HG02943 (cell line): ENCODE results near the gene PDE1C.

Source experiments
- ATAC-seq: cut with Tn5 transposase; IDR thresholded peaks from one replicate; pipeline ENCODE4 v1.9.1; 2021; ENCODE audit warnings: mild to moderate bottlenecking, low read depth, moderate library complexity; ENCODE audit not compliant: unreplicated experiment

PDE1C gene

DNA sequence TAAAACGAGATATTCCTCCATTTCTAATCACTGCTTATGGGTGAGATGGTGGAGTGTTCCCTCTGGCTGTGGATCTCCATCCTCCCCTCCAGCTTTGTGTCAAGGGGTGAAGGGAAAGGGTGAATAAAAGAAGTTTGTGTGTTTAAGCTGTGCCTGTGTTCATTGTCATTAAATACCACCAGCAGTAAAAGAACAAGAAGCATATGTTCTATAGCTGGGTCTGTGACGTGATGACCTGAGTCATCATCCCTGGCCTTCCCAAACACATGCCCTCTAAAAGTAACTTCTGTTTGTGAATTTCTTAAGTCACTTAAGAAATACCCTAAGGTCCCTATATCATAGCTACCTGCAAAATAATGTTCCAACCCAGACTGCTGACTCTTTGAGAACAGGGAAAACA is 278.3 kb downstream of the PDE1C start:
- no peak for ATAC-seq

DNA sequence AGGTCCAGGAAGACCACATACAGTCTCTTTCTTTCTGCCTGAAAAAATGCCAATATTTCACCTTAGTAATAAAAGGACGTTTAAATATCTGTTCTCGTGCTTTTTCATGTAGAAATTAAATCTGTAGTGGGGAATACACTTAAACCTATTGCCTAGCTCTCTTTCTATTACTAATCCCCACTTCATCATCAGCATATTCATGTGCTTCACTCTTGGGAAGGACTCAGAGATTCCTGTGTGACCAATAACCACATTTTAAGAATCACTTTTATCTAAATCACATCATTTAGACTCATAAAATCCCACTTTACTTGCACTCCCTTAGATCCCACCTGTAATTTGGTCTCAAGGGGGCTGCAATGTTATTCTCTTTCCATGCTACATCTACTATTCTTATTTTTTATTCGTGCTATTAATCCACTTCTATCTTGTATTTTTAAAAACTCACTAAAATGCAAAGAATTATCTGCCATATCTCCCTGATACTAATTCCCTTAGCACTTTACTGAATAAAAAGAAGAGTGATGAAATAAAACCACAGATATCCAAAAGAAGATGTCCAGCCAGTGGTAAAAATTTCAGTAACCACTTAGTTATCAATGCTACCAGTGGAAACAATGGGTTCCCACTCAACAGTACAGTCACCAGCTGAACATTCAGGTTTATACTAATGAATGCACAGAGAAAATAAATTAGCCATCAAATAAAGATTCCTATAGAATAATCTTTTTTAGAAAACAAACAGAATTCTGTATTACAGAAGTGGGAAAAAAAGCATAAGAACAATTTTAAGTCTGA is 281.1 kb downstream of the PDE1C start:
- ATAC-seq: no peak

DNA sequence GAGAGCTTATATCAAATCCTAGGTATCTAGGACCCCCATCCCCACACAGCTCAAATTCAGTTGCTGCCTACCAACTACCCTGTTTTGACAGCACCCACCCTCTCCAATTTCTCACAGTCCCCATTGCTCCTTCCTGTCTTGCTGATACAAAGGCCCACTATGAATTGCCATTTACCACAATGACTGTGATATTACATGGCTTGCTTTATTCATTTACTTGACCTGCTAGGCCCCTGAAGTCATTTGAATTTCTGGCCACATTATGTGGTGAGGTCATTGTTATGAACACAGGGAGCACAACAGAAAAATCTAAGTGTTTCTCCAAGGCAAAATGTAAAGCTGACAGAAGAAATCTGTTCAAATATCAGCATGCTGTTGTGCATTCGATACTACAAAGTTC is 281.8 kb downstream of the PDE1C start:
- no peak for ATAC-seq

DNA sequence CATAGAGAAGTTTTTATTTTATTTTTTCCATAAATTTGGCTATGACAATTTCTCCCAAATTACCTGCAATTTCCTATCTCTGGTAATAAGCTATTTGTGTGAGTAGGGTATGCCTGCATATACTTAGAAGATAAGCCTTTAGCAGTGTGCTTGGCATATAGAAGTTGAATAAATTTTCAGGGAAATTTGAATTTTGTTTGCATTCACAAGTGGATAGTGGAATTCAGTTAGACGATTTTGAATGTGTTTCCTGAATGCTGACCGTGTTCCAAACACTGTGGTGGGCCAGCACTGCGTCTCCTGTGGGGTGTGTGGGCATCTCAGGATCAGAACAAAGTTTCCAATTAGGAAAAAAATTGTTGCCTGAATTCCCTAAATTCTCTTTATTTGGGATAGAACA is 283.9 kb downstream of the PDE1C start:
- no peak for ATAC-seq

DNA sequence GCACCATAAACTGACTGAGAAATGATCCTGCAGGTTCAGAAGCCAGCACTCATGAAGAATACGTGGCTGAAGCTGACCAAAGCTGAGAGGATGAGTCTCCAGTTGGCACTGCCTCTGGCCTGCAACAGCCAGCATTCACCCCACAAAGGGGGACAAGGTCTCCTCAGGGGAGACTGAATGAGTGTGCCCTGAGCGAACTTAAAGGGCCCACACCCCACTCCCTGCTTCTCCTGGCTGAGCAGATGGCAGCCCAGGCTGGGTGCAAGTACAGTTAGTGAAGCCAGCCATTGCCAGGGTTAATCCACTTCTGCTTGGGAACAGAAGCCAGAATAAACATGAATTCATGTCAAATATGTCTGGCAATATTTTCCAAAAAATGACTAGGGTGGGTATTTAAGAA is 285.1 kb downstream of the PDE1C start:
- ATAC-seq: no peak

DNA sequence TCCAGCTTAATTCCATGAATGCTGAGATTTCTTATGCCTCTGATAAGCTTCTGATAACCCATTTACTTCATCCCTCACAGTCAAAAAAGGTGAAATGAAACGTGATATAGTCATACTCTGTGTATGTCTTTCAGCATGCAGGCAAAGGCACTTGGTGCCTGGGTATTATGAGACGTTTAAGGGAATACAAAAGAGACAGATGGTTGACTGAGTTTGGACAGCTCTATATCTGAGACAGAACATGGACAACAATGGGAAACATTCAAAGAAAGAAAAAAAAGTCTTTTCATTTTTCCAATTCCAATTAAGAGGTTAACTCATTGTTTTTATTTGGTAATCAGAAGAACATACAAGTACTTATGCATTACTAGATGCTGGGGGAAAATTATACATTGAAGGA is 287.0 kb downstream of the PDE1C start:
- ATAC-seq: no peak

DNA sequence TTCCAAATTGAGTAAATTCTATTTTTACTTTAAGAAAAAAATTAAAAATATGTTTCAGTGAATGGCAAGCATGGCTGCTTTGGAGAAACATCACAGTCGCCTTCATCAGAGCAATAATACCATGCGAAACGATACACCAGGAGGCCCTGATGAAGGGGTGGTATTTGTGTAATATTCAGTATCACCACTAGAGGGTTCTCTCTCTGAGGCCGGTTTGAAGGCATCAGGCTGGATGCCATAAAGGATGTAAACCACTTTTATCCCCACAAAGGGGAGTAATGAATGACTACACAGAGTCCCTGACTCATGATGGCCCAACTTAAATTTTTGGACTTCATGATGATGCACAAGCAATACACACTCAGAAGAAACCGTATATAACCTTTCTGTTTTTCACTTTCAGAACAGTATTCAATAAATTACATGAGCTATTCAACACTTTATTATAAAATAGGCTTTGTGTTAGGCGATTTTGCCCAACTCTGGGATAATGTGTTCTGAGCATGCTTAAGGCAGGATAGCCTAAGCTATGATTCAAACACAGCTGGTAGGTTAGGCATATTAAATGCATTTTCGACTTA is 287.7 kb downstream of the PDE1C start:
- peak; percentile 80 for ATAC-seq

DNA sequence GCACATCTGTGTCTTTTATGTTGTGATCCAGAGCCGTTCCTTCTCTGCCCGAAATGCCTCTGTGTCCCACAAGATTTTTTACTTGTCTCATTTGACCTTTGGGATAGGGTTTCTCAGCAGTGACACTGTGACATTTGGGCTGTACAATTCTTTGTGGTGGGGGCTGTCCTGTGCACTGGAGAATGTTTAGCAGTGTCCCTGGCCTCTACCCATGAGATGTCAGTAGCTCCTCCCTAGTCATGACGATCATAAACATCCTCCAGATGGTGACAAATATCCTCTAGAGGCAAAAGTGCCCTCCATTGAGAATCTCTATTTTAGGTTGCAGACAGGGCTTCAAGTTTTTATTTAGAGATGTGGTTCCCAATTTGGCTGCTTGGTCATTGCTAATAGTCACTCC is 291.9 kb downstream of the PDE1C start:
- no peak for ATAC-seq

DNA sequence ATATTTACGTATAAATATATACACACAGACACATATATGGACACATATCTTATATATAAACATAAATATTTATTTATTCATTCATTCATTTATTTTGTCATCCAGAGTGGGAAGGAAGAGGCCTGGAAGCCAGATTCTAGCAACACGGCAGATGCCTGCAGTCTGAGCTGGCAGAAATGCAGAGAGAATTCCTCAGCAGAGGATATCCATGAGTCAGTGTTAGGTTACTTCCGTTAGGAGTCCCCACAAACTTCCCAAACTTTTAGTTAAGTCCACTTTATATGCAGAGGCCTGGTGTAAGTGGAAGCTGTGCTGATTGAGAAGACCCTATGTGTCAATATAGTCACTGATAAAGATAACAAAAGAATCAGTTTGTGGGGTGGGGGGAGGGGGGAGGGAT is 293.6 kb downstream of the PDE1C start:
- no peak for ATAC-seq

DNA sequence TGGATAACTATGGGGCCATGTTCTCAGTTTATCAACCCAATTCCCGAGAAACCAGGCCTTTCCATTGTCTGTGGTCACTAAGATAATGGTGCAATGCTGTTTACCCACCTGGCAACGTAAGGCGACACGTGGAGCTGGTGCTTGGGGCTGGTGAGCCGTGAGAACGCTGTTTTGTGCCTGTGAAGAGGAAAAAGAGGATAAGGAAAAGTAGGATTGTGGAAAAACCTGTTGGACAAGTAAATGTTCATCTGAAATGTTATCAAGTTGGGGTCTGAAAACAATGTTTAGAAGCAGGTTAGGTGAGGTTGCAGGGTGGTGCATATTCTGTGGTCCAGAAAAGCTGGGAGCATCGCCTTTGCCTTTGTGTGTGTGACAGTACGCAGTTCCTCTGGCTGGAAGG is 294.7 kb downstream of the PDE1C start:
- ATAC-seq: no peak

DNA sequence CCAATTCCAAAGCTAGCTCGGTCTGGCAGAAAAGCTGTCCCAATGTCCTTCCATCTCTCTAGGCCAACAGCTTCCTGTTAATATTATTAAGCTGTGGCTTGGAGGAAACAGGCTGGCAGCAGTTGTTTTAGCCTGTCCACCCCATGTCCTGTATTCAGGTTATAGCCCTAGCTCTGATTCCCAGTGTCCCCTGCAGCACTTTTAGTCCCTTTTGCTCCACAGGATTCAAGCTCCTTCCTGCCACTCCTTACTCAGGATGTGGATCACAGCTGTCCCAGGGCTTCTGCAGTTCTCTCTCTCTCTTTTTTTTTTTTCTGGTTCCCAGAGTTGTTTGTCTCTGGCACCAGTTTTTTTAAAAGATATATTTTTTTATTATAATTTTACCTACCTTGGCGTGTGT is 298.0 kb downstream of the PDE1C start:
- ATAC-seq: no peak

DNA sequence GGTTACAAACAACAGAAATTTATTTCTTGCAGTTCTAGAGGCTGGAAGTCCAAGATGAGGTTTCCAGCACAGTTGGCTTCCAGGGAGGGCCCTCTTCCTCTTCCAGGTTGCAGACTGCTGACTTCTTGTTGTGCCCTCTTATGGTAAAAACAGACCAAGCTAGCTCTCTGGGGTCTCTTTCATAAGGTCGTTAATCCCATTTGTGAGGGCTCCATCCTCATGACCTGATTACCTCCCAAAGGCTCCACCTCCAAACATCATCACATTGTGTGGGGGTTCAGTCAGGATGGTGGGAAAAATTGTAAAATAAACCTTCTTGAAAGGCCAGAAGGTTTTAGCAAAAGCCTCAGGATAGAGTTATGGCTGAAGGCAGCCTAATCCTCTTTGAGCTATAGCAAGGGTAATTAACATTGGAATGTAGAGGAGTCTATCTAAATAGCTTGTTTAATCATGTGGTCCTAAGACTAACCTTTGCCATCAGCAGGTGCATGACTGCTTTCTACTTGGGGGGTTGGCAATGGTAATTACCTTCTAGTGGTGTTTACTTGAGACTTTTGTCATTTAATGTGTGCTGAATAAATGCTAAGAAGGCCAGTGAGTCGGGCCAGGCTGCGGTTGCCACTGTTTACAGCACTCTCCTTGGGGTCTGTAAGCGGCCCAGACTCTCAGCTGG is 302.4 kb downstream of the PDE1C start:
- no peak for ATAC-seq

DNA sequence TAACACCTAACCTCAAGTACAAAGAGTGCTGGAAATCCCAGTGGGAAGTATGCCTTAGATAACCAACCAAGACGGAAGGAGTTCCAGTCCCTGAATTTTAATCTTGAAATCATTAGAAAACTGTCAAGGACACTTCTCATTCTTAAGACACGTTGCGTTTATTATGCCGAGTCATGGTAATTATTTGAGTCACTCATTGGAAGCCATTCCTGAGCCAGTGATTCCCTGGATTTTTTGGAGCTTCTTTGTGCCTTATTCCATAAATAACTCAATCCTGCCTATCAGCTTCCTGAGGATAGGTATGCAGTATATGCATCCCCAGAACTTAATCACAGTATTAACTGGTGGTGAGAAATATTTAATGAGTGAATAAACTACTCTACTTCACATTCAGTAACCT is 305.7 kb downstream of the PDE1C start:
- no peak for ATAC-seq

DNA sequence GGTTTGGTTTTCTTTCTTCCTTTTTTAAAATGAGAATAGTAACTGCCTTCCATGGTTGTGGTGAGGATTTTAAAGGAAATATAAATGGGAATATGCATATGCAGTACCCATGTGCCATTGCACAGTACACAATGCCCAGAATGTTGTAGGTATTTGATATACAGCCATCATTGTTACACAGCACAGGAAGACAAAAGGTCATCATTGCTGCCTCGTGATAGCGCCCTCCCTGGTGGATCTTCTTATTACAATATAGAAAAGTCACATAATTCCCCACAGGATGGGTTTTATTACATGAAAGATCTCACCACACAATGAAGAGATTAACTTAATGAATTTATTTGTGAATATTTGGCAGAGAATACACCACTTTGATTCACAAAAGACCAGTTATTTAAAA is 306.7 kb downstream of the PDE1C start:
- no peak for ATAC-seq

DNA sequence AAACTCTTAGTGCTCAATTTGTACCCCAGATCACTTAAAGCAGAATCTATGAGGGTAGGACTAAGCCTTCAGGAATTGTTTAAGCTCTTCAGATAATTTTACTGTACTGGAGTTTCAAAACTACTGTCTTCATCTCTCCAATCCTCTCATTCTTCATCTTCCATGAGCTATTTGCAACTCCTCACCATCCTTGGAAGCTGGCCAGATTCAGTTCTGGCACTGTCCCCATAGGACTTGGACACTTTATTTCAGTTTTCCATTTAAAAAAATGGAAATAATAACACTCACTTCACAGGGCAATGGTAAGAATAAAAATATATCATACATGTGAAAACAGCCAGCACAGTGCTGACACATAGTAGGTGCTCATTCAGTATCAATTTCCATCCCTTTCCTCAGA is 308.6 kb downstream of the PDE1C start:
- no peak for ATAC-seq

DNA sequence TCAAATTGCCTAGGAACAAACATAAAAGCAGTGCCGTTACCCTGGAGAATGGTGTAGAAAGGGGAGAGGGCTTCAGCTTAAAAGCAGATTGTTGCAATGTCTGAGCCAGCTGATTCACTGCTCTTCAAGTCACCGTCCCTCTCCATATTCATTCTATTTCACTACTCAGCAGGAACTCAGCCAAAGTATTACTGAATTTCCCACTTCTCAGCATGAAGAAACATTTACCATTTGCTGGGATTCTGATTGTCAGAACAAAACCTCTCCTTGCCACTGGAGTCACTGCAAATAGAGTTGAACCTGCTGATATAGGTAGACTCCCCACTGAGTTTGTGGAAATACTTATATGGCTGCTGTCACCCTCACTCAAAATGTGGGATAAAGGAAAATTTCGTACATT is 311.5 kb downstream of the PDE1C start:
- ATAC-seq: no peak

DNA sequence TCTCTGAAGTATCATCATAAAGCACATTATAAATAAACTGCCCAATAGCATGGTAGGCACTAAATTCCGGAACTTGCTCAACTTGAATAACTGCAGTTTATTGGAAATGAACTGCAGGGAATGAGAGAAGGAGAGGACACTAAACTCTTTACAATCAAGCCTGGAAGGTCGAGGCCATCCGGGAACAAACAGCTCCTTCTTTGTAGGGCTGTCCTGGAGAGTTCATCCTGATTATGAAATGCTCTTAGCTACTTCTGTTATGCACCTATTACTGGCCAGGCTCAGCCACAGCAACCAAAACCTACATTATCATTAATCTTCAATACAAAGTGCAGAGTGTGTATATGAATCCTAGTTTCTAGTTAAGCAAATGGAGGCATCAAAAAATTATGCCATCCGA is 318.5 kb downstream of the PDE1C start:
- ATAC-seq: no peak

DNA sequence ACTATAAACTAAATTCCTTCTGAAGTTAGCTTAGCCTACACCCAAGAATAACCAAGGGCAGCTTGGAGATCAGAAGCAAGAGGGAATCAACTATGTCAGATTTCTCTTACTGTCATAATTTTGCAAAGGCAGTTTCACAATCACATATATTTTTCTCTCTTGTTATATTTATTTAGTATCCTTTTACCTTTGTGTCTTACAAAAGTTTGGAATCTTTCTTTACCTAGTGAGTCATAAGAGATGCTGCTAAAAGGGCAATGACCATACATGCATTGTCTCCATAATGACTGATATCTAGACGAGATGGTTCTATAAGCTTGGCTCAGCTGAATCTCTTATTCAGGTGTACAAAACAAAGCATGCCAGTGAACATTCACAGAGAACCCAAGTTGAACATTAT is 322.1 kb downstream of the PDE1C start:
- ATAC-seq: no peak

DNA sequence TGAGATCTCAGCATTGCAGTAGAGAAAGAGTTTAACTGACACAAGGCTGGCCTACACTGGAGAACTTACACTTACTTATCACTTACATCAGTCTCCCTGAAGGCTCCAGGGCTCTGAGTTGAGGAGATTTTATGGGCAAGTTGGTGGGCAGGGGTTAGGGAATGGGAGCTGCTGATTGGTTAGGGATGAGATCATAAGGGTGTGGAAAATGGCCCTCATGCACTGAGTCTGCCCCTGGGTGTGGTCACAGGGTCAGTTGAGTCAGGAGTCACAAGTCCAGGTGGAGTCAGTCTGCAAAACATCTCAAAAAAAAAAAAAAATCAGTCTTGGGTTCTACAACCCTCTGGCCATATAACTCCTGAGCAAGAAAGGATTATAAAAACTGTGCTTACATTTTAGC is 322.7 kb downstream of the PDE1C start:
- no peak for ATAC-seq

DNA sequence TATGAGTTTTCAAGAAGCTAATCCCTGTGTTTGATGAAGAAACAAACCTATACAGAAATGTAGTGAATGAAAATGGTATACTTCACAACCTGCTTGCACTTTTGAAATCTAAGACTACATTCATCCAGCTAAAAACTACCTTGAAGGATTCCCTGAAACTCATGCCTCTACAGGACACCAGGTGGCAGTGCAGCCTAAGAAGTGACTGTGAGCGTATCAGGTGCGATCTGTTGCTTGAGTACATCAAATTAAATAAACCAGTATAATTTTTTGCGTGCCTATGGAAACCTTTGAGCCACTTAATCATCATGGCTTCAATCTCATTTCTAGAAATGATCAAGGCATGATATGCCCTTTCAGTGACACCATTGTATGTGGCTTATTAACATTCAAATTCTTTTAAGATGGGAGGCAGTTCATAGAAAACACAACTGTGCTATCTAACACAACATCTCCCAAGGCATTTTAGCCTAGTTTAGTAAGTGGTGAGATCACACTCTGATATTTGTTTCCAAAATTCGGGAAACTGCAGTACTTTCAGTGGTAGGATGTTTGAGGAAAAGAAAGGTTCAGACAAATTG is 325.8 kb downstream of the PDE1C start:
- peak; percentile 80 for ATAC-seq

DNA sequence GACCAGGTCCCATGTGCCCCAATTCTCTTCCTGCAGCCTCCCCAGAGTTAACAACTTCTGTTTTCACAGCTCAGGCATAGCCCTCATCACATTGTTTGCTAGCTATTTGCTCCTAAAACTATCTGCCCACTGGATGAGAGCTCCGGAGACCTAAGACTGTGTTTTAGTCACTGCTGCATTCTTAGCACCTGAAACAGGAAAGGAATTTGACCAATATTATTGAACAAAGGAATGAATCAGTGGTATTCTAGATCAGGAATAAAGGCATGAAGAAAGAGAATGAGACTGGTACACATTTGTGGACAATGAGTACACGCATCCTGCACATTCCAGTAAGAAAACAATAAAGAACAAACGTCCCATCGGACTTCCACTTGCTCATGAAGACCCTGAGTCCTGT is 328.4 kb downstream of the PDE1C start:
- no peak for ATAC-seq
